SIG-M5 treated with dmso at 0.1 percent for 504 hours (cell line): ENCODE results near the gene C17orf58.
"Not testable (repeated sequence)": the region's sequence is repeated elsewhere in the genome, so short reads cannot be mapped to it uniquely, and the experiment has no call there.

Experiments
- DNase-seq: peaks from one replicate; lab custom pipeline; 2025; ENCODE audit not compliant: unreplicated experiment; lab: John Stamatoyannopoulos, UW

C17orf58 gene

GRCh38 chr17:67960276-67960675 is 36.0 kb downstream of the C17orf58 start:
- DNase-seq = not testable (repeated sequence)

GRCh38 chr17:67959510-67959909 is 36.8 kb downstream of the C17orf58 start:
- no peak for DNase-seq

- no peak for DNase-seq
Observed at GRCh38 chr17:67950945-67951344, 45.3 kb downstream of the C17orf58 start.

GRCh38 chr17:67947325-67947813 is 48.9 kb downstream of the C17orf58 start:
- no peak for DNase-seq

GRCh38 chr17:67946513-67946912 is 49.8 kb downstream of the C17orf58 start:
- DNase-seq = no peak

GRCh38 chr17:67944035-67944434 is 52.2 kb downstream of the C17orf58 start:
- DNase-seq = no peak

- peak; percentile 30 for DNase-seq
Observed at GRCh38 chr17:67942810-67943209, 53.5 kb downstream of the C17orf58 start.
